Activated effector memory CD4-positive, alpha-beta T cell treated with anti-CD3 and anti-CD28 coated beads, Interleukin-2, amount 50 U/mL, for 16 hours (primary cell): ENCODE data around the gene MPND.

Source experiments
- DNase-seq: peaks from one replicate; pipeline ENCODE4 v3.0.0-alpha.2; 2020

MPND gene

GRCh38 chr19:4367781-4368127, 24.4 kb downstream of the MPND start:
- no peak for DNase-seq

- DNase-seq, result no peak
These were observed 24.9 kb downstream of the MPND start for GRCh38 chr19:4368128-4368820.

DNA sequence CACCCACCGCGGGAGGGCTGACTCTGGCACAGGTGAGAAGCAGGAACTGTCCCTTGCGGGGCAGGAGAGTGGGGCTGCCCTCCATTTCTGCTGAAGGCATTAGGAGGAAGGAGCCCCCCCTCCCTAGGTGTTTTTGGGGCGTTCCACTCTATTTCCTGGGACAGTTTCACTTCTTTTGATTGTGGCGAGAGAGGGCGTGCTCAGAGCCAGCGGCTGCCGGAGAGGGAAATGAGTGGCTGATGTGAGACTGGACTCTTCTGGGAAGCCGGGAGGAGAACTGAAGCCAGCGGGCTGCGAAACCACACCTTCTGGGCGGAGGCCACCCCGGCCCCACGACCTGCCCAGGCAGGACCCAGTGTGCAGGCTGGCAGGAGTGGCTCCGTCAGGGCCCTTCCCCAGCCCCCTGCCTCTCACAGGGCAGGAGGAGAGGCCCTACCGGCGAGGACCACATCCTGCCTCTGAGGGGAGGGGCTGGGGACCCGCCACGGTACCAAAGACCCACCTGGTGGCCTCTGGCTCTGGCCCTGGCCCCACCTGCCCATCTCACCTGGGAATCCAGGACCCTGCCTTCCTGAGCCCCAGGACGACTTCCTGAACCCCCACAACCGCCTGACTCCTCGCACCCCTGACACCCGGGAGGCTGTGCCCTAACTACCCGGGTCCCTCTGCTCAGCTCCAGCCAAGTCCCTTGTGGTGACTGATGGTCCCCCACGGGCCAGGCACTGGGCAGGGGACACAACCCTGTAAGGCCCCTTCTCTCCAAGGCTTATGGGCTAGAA, 25.9 kb downstream of the MPND start:
- DNase-seq, result peak; percentile 88

DNA sequence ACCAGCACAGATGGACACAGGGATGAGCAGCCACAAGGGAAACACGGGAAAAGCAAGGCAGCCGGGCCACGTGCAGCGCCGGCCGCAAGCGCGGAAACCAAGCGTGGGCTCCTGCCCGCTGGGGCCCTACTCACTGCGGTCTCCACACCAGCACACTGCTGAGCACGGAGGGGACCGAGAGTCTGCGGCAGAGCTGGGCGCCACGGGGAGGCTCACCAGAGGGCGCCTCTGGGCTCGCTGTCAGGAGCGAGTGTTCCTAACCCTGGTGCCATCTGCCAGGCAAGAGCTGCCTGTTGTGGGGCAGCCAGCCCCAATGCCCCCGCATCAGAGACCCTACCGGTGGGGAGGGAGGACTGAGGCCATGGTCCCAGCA, 26.5 kb downstream of the MPND start:
- DNase-seq, result peak; percentile 92

DNA sequence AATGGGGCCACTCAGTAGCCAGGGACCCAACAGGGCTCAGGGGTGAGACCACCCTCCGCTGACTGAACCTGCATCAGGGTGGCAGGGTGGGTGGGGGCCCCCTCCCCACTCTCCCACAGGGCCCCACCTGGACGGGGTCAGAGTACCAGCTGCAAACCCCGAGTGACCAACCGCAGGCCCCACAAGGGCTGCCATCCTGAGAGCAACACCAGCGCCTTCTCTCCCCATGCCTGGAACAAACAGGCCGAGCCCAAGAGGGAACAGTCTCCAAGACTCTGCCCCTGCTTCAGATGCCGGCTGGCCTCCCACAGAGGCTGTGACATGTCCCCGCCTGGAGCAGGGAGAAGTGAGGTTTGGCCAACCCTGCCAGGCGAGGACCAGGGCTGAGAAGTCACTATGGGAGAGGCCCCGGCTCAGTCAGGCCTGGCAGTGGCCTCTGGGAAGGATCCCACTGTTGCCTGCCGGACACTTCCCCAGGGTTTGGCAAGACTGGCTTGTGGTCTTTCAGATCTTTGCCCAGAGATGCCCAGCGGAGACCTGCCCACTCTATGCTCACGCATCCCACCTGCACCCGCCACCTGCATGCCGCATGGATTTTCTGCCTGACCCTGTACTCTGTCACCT, 27.2 kb downstream of the MPND start:
- DNase-seq, result no peak

GRCh38 chr19:4371247-4372164, 28.1 kb downstream of the MPND start:
- DNase-seq, result no peak

- DNase-seq, result no peak
These were observed 29.0 kb downstream of the MPND start for GRCh38 chr19:4372165-4373012.

- DNase-seq, result no peak
These were observed 29.6 kb downstream of the MPND start for GRCh38 chr19:4373013-4373367.

GRCh38 chr19:4373601-4374497, 30.5 kb downstream of the MPND start:
- DNase-seq, result no peak

GRCh38 chr19:4374498-4375163, 31.3 kb downstream of the MPND start:
- DNase-seq, result no peak

DNA sequence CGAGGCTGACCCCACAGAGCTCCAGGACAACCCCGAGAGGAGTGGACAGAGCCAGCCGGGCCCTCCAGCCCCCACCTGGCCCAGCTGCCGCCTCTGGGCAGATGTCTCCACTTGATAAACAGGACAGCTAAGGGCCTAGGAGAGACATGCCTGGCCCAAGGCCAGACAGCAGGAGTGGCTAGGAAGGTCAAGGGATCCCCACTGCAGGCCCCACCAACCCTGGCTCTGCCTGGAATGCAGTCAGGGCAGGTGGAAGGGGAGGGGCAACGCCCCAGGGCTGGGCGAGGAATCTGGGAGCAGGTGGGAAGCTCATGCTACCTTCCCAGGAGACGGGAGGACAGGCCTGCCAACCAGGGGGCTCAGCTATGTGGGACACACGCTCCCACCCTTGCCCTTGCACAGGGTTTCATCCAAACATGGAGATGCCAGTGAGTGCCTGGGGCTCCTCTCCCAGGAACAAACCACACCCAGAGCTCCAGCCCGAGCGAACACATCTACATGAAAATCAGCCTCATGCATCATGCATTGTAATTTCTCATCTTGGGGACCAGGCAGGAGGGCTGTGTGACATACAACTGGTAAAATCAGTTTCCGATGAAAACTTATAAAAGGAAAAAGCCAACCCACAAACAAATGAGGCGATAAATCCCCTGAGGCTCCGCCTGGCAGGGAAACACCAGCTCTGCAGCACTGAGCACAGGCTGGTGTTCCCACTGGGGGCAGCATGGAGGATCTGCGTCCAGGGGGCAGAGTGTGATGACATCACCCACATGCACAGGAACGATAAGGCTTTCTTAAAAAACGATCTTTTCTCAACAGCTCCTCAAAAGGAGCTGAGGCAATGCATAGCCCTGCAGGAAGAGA, 32.0 kb downstream of the MPND start:
- DNase-seq, result no peak

DNA sequence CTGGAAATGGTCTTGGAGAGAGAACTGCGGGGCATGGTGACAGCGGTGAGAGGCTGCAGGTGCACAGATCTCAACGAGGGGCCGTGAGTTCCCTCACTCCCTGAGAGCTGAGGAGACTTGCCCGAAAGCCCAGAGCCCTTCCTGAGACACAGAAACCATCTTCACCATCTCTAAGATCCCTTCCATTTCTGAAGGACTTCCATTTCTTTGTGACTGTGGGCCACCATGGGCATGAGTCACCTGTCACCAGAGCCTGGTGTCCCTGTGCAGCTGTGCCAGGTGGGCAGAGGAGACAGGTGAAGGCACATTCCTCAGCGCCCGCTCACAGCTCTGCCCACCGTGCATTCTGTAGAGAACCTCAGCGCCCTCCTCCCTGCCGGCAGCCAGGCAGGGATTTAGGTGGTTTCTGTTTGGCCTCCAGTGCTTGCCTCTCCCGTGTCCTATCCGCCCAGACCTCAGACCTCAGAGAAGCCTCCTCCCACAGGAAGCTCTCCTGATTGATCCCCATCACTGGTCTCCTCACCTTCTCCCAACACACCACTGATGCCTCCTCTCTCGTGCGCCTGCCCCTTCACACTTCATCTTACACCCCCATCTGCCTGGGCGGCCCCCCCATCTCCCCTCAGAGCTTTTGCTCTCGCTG, 32.8 kb downstream of the MPND start:
- no peak for DNase-seq

- no peak for DNase-seq
These were observed 33.3 kb downstream of the MPND start for GRCh38 chr19:4376671-4376990.

GRCh38 chr19:4376991-4377781, 33.8 kb downstream of the MPND start:
- DNase-seq, result no peak

- no peak for DNase-seq
These were observed 35.5 kb downstream of the MPND start for GRCh38 chr19:4378886-4379285.

DNA sequence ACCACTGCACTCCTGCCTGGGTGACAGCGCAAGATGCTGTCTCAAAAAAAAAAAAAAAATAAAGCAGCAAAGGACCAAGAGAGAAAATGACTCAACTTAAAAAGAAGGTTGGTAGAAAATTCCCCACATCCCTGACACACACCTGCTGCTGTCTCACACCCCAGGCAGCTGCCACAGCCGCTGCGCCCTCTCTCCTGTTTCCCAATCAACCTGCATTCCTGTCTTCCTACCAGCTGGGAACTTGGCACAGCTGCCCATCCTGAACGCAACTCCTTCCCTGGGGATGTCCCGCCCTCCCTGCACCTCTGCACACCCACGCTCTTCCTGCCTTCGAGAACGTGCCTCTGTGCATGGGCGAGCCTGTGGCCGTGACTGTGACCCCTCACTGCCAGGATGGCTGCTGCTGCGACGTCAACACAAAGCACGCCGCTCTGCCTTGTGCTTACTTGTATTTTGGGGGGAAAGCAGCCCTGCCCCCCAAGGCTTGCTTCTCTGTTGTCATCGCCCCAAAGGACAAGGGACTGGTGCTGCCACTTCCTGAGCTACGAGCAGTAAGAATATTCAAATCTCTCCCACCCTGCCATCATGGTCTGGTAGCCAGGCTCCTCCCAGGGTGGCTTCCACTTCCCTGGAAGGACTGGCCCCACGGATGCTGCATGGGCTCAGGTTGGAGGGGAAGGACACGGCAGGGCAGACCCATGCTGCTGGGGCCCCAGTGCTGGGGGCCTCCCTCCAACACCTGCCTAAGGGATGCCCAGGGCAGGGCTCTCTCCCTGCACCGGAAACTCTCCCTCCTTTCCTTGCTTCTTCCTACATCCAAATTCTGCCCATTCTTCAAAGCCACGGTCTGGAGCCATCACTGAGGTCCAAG, 36.3 kb downstream of the MPND start:
- DNase-seq, result peak; percentile 75

- peak; percentile 85 for DNase-seq
These were observed 36.9 kb downstream of the MPND start for GRCh38 chr19:4380254-4380727.
